ENCODE data around the gene RPEL1. TPM values are rescaled to one million over a fixed set of nuclear protein-coding genes. Genes with fewer than 3 reads are reported as not detected.

RPEL1 gene
- total RNA-seq, 5 donors from 2014 or later (not counting 1 experiment from before 2014, with no cell fraction given), result not detected

DNA sequence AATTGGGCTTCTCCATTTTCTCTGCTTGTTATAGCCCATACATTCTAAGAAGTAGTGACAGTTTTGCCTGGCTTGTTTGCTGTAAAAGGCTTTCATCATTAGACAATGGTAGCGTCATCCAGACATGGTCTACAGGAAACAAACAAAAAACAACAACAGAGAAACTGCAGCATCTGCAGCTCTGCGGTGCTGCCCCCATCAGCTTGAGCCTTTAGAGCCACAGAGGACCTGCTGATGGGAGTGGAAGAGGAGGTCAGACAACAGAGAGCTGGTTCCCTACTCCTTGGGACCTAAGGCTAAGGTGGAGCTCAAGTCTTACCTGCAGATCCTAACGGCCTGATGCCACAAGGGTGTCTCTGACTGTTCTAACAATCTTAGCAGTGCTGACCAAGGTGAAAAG is 34.3 kb downstream of the RPEL1 start:
- H3K36me3 Mint-ChIP-seq, result no peaks in the 10 kb centered on the region
- H3K27me3 ChIP-seq (replicated peaks in 1 of 2; ENCODE audit: control insufficient read depth in 2 of 2, extremely low read depth in 1 of 2, insufficient read depth in 2 of 2, low read length in 1 of 2), result peaks cover 25 to 44% of the 10 kb centered on the region in 2 experiments
- H3K9me3 Mint-ChIP-seq, result peaks cover 0 to 4% (median 4%) of the 10 kb centered on the region in 3 donors
- no peak for DNase-seq
- H3K4me1 ChIP-seq (ENCODE audit: control insufficient read depth in 1 of 2, extremely low read depth in 1 of 2, insufficient read depth in 2 of 2, low read length in 2 of 2), result peaks cover 2 to 16% of the 10 kb centered on the region in 2 experiments
- H3K27me3 Mint-ChIP-seq, result peaks cover 59 to 76% of the 10 kb centered on the region in 2 donors
- peaks cover 9 to 18% (median 16%) of the 10 kb centered on the region in 3 donors for H3K4me1 Mint-ChIP-seq
- ChIA-PET POLR2A (interaction anchor here in 1 of 2 donors (0.5 to 0.6 kb wide), 2 partner anchors 489 to 908 kb away, joined by 3 to 12 read pairs; no protein-coding TSS in a partner anchor), CTCF (interaction anchor here in 1 of 2 donors (0.7 kb wide), 1 partner anchor 65 kb away, joined by 3 read pairs; no protein-coding TSS in a partner anchor)
- no peak overlapping the region for H3K27ac Mint-ChIP-seq
- no peak for ATAC-seq (replicated peaks in 1 of 4)
- WGBS (ENCODE audit: insufficient coverage), result 88% methylated on average over 1 of the region's 3 CpGs
- H3K36me3 ChIP-seq (ENCODE audit: control insufficient read depth in 2 of 2, extremely low read depth in 1 of 2, insufficient read depth in 1 of 2, low read length in 1 of 2), result no peaks in the 10 kb centered on the region
- no peak overlapping the region for H3K4me3 Mint-ChIP-seq
- no peak overlapping the region for H3K27ac ChIP-seq (ENCODE audit: low read length)
- H3K9me3 ChIP-seq, result no peaks in the 10 kb centered on the region
- peak overlapping the region in 1 of 2 donors; percentile 15 for H3K4me3 ChIP-seq (ENCODE audit: control insufficient read depth in 1 of 2, extremely low read depth in 1 of 2, low read length in 1 of 2)

DNA sequence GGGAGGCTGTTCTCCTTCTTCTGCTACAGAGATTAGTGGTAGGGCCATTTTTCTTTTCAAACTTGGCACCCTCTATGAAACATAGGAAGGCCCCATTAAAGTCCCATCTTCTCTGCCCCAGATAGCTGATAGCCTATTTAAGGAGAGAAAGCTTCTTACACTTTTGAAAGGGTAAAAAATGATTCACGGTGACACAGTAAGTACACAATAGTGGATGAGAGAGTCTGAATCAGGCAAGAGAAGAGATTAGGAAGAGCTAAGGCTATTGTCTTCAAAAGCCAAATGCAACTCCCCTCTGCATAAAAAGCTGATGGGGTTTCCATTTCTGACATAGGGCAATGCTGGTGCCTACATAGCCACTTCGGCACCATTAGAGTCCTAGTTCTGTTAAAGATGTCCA is 34.8 kb downstream of the RPEL1 start:
- ATAC-seq (replicated peaks in 1 of 4), result no peak
- H3K27me3 Mint-ChIP-seq, result peaks cover 54 to 72% of the 10 kb centered on the region in 2 donors
- 82% methylated on average over 1 of the region's 2 CpGs for WGBS (ENCODE audit: insufficient coverage)

GRCh38 chr10:103281753-103282152 is 36.1 kb downstream of the RPEL1 start:
- ATAC-seq (replicated peaks in 1 of 4) (no peak), DNase-seq (no peak)
- no peak overlapping the region for H3K27ac ChIP-seq (ENCODE audit: low read length)
- Mint-ChIP-seq H3K4me3 (no peak overlapping the region), H3K27ac (no peak overlapping the region), H3K36me3 (no peaks in the 10 kb centered on the region), H3K4me1 (peaks cover 5 to 13% (median 11%) of the 10 kb centered on the region in 3 donors), H3K9me3 (peaks cover 0 to 4% (median 4%) of the 10 kb centered on the region in 3 donors), H3K27me3 (peaks cover 55 to 70% of the 10 kb centered on the region in 2 donors)
- peaks cover 25 to 38% of the 10 kb centered on the region in 2 experiments for H3K27me3 ChIP-seq (replicated peaks in 1 of 2; ENCODE audit: control insufficient read depth in 2 of 2, extremely low read depth in 1 of 2, insufficient read depth in 2 of 2, low read length in 1 of 2)
- CTCF ChIA-PET, result interaction anchor here in 1 of 2 donors (0.6 kb wide), 1 partner anchor 149 kb away, joined by 3 read pairs; no protein-coding TSS in a partner anchor
- POLR2A ChIA-PET, result no interaction called here
- no peaks in the 10 kb centered on the region for H3K9me3 ChIP-seq
- H3K4me1 ChIP-seq (ENCODE audit: control insufficient read depth in 1 of 2, extremely low read depth in 1 of 2, insufficient read depth in 2 of 2, low read length in 2 of 2), result peaks cover 0 to 8% of the 10 kb centered on the region in 2 experiments
- H3K4me3 ChIP-seq (ENCODE audit: control insufficient read depth in 1 of 2, extremely low read depth in 1 of 2, low read length in 1 of 2), result no peak overlapping the region
- WGBS (ENCODE audit: insufficient coverage), result 4% methylated on average over 14 of the region's 14 CpGs
- no peaks in the 10 kb centered on the region for H3K36me3 ChIP-seq (ENCODE audit: control insufficient read depth in 2 of 2, extremely low read depth in 1 of 2, insufficient read depth in 1 of 2, low read length in 1 of 2)

More for the DNA sequence above, 34.8 kb downstream of the RPEL1 start:
- no peak for DNase-seq
- no peak overlapping the region for H3K27ac ChIP-seq (ENCODE audit: low read length)
- no peaks in the 10 kb centered on the region for H3K36me3 Mint-ChIP-seq
- POLR2A ChIA-PET, result interaction anchor here in 1 of 2 donors (0.5 kb wide), 1 partner anchor 909 kb away, joined by 3 read pairs; no protein-coding TSS in a partner anchor
- H3K27me3 ChIP-seq (replicated peaks in 1 of 2; ENCODE audit: control insufficient read depth in 2 of 2, extremely low read depth in 1 of 2, insufficient read depth in 2 of 2, low read length in 1 of 2), result peaks cover 25 to 48% of the 10 kb centered on the region in 2 experiments
- H3K27ac Mint-ChIP-seq, result no peak overlapping the region
- peaks cover 9 to 18% (median 16%) of the 10 kb centered on the region in 3 donors for H3K4me1 Mint-ChIP-seq
- no peak overlapping the region for H3K4me3 ChIP-seq (ENCODE audit: control insufficient read depth in 1 of 2, extremely low read depth in 1 of 2, low read length in 1 of 2)
- peaks cover 2 to 16% of the 10 kb centered on the region in 2 experiments for H3K4me1 ChIP-seq (ENCODE audit: control insufficient read depth in 1 of 2, extremely low read depth in 1 of 2, insufficient read depth in 2 of 2, low read length in 2 of 2)
- H3K9me3 ChIP-seq, result no peaks in the 10 kb centered on the region
- H3K4me3 Mint-ChIP-seq, result no peak overlapping the region
- CTCF ChIA-PET, result interaction anchor here in 1 of 2 donors (0.7 kb wide), 2 partner anchors 64 to 88 kb away, joined by 3 read pairs; no protein-coding TSS in a partner anchor
- H3K36me3 ChIP-seq (ENCODE audit: control insufficient read depth in 2 of 2, extremely low read depth in 1 of 2, insufficient read depth in 1 of 2, low read length in 1 of 2), result no peaks in the 10 kb centered on the region
- H3K9me3 Mint-ChIP-seq, result peaks cover 0 to 4% (median 4%) of the 10 kb centered on the region in 3 donors

DNA sequence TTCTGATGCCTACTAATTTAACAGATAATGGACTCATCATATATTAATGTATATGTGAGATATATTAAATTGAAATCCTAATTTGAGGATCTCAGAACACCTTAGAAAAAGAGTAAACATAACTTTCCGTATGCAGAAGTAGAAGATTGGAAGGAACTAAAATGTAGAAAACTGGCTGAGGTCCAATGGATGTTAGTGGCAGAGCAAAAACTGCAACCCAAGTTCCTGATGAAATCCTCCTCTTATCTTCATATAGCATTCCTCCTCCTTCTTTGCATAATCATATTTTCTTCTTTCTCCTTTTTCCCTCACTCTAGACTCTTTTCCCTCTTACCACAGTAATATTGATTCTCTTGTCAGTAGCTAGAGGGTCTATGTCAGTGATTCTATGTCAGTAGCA is 37.3 kb downstream of the RPEL1 start:
- H3K9me3 ChIP-seq, result no peaks in the 10 kb centered on the region
- H3K36me3 ChIP-seq (ENCODE audit: control insufficient read depth in 2 of 2, extremely low read depth in 1 of 2, insufficient read depth in 1 of 2, low read length in 1 of 2), result no peaks in the 10 kb centered on the region
- no peak overlapping the region for H3K4me3 ChIP-seq (ENCODE audit: control insufficient read depth in 1 of 2, extremely low read depth in 1 of 2, low read length in 1 of 2)
- CTCF ChIA-PET, result no interaction called here
- H3K4me1 ChIP-seq (ENCODE audit: control insufficient read depth in 1 of 2, extremely low read depth in 1 of 2, insufficient read depth in 2 of 2, low read length in 2 of 2), result peaks cover 0 to 2% of the 10 kb centered on the region in 2 experiments
- POLR2A ChIA-PET, result interaction anchor here in 1 of 2 donors (0.6 kb wide), 1 partner anchor 330 kb away, joined by 6 read pairs; no protein-coding TSS in a partner anchor
- Mint-ChIP-seq H3K4me3 (no peak overlapping the region), H3K4me1 (peaks cover 4 to 11% (median 10%) of the 10 kb centered on the region in 3 donors), H3K27me3 (peaks cover 59 to 75% of the 10 kb centered on the region in 2 donors), H3K9me3 (peaks cover 0 to 4% (median 4%) of the 10 kb centered on the region in 3 donors), H3K27ac (no peak overlapping the region), H3K36me3 (no peaks in the 10 kb centered on the region)
- ATAC-seq (replicated peaks in 1 of 4) (no peak), DNase-seq (no peak)
- no CpG with 5 or more reads among the region's 1 CpG for WGBS (ENCODE audit: insufficient coverage)
- peaks cover 24 to 29% of the 10 kb centered on the region in 2 experiments for H3K27me3 ChIP-seq (replicated peaks in 1 of 2; ENCODE audit: control insufficient read depth in 2 of 2, extremely low read depth in 1 of 2, insufficient read depth in 2 of 2, low read length in 1 of 2)
- no peak overlapping the region for H3K27ac ChIP-seq (ENCODE audit: low read length)

GRCh38 chr10:103284170-103284569 is 38.5 kb downstream of the RPEL1 start:
- no peaks in the 10 kb centered on the region for H3K36me3 Mint-ChIP-seq
- H3K4me3 Mint-ChIP-seq, result no peak overlapping the region
- H3K4me1 ChIP-seq (ENCODE audit: control insufficient read depth in 1 of 2, extremely low read depth in 1 of 2, insufficient read depth in 2 of 2, low read length in 2 of 2), result no peaks in the 10 kb centered on the region
- ATAC-seq (replicated peaks in 1 of 4), result no peak
- peaks cover 4 to 11% (median 4%) of the 10 kb centered on the region in 3 donors for H3K4me1 Mint-ChIP-seq
- H3K27ac Mint-ChIP-seq, result no peak overlapping the region
- peaks cover 0 to under 1% (median 0%) of the 10 kb centered on the region in 3 donors for H3K9me3 Mint-ChIP-seq
- no peak overlapping the region for H3K27ac ChIP-seq (ENCODE audit: low read length)
- H3K4me3 ChIP-seq (ENCODE audit: control insufficient read depth in 1 of 2, extremely low read depth in 1 of 2, low read length in 1 of 2), result no peak overlapping the region
- ChIA-PET POLR2A (no interaction called here), CTCF (interaction anchor here in 1 of 2 donors (0.7 kb wide), 1 partner anchor 221 kb away, joined by 3 read pairs; no protein-coding TSS in a partner anchor)
- no peaks in the 10 kb centered on the region for H3K9me3 ChIP-seq
- H3K27me3 ChIP-seq (replicated peaks in 1 of 2; ENCODE audit: control insufficient read depth in 2 of 2, extremely low read depth in 1 of 2, insufficient read depth in 2 of 2, low read length in 1 of 2), result peaks cover 18 to 21% of the 10 kb centered on the region in 2 experiments
- whole genome bisulfite sequencing (ENCODE audit: insufficient coverage), result 83% methylated on average over 5 of the region's 11 CpGs
- DNase-seq, result no peak
- H3K36me3 ChIP-seq (ENCODE audit: control insufficient read depth in 2 of 2, extremely low read depth in 1 of 2, insufficient read depth in 1 of 2, low read length in 1 of 2), result no peaks in the 10 kb centered on the region
- H3K27me3 Mint-ChIP-seq, result peaks cover 56 to 79% of the 10 kb centered on the region in 2 donors

DNA sequence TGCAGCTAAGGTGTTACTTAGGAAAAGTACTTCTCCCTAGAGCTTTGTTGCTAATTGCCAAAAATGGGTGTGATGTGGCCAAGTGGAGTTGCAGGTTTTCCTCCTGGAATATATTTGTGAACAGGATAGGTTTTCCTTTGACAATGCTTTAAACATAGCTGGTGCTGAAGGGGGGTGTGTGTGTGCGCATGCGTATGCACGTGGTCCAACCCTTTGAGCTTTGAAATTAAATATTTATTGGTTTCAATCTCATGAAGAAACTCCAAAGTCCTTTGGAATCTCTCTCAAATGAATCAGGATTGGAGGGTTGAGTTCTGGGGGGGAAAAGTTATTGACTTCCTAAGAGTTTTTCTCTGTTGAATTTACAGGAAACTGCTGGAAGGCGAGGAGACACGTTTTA is 42.3 kb downstream of the RPEL1 start:
- peaks cover 28 to 68% of the 10 kb centered on the region in 2 donors for H3K27me3 Mint-ChIP-seq
- no peaks in the 10 kb centered on the region for H3K36me3 ChIP-seq (ENCODE audit: control insufficient read depth in 2 of 2, extremely low read depth in 1 of 2, insufficient read depth in 1 of 2, low read length in 1 of 2)
- DNase-seq, result no peak
- no peak overlapping the region for H3K27ac Mint-ChIP-seq
- H3K9me3 Mint-ChIP-seq, result no peaks in the 10 kb centered on the region
- no peaks in the 10 kb centered on the region for H3K4me1 ChIP-seq (ENCODE audit: control insufficient read depth in 1 of 2, extremely low read depth in 1 of 2, insufficient read depth in 2 of 2, low read length in 2 of 2)
- H3K27ac ChIP-seq (ENCODE audit: low read length), result no peak overlapping the region
- H3K4me3 Mint-ChIP-seq, result no peak overlapping the region
- ChIA-PET POLR2A (no interaction called here), CTCF (interaction anchor here in 1 of 2 donors (0.5 kb wide), 1 partner anchor 21 kb away, joined by 3 read pairs; no protein-coding TSS in a partner anchor)
- peaks cover 2 to 24% of the 10 kb centered on the region in 2 experiments for H3K27me3 ChIP-seq (replicated peaks in 1 of 2; ENCODE audit: control insufficient read depth in 2 of 2, extremely low read depth in 1 of 2, insufficient read depth in 2 of 2, low read length in 1 of 2)
- no peaks in the 10 kb centered on the region for H3K36me3 Mint-ChIP-seq
- WGBS (ENCODE audit: insufficient coverage), result no CpG with 5 or more reads among the region's 5 CpGs
- ATAC-seq (replicated peaks in 1 of 4), result no peak
- no peaks in the 10 kb centered on the region for H3K9me3 ChIP-seq
- no peaks in the 10 kb centered on the region for H3K4me1 Mint-ChIP-seq
- H3K4me3 ChIP-seq (ENCODE audit: control insufficient read depth in 1 of 2, extremely low read depth in 1 of 2, low read length in 1 of 2), result no peak overlapping the region

All from T-cell (primary cell).